Natural killer cell (primary cell): ENCODE results near the gene TMBIM1. TPM values are rescaled to one million over a fixed set of nuclear protein-coding genes. Genes with fewer than 3 reads are reported as not detected.
A peak's percentile ranks its signal among the peaks of the same experiment; 100 is the strongest.

Source experiments
- ATAC-seq, 3 donors: fragments of 150-1000 bp in 2 of 3; fragments of 200-7000 bp in 1 of 3; cut with Tn5 transposase; 1 replicate in 1 of 3; 2 replicates in 2 of 3; pipeline ENCODE4 v1.10.0; 2021; ENCODE audit warnings: mild to moderate bottlenecking in 2 of 3, moderate library complexity in 2 of 3
- DNase-seq, 2 donors: peaks; one replicate each; pipeline versions ENCODE4 v3.0.0 to v3.0.0-alpha.2; 2013 to 2021; ENCODE audit warnings: mixed read lengths in 1 of 2
- H3K27ac ChIP-seq: one replicate; pipeline ENCODE4 v1.5.1; 2013; ENCODE audit warnings: mild to moderate bottlenecking, low read length
- H3K27me3 ChIP-seq: one replicate; pipeline ENCODE4 v1.6.1; 2013; ENCODE audit warnings: low read length; ENCODE audit not compliant: control insufficient read depth, insufficient read depth
- H3K36me3 ChIP-seq: one replicate; pipeline ENCODE4 v1.6.1; 2013; ENCODE audit warnings: low read length; ENCODE audit not compliant: control insufficient read depth, insufficient read depth
- H3K4me1 ChIP-seq: one replicate; pipeline ENCODE4 v1.6.1; 2013; ENCODE audit warnings: low read length; ENCODE audit not compliant: control insufficient read depth, insufficient read depth
- H3K4me3 ChIP-seq: one replicate; pipeline ENCODE4 v1.5.1; 2013; ENCODE audit warnings: low read length
- H3K9me3 ChIP-seq: one replicate; pipeline ENCODE4 v1.6.1; 2013; ENCODE audit warnings: low read length; ENCODE audit not compliant: control insufficient read depth, insufficient read depth
- H3K27ac Mint-ChIP-seq, 2 donors: one replicate each; pipeline ENCODE4 v1.8.0; 2022; ENCODE audit warnings: mild to moderate bottlenecking in 2 of 2, mixed read lengths in 2 of 2, moderate library complexity in 1 of 2
- H3K27me3 Mint-ChIP-seq, 2 donors: one replicate each; pipeline ENCODE4 v1.8.0; 2022; ENCODE audit warnings: low read depth in 2 of 2, mixed read lengths in 2 of 2
- H3K36me3 Mint-ChIP-seq: one replicate; pipeline ENCODE4 v1.8.0; 2022; ENCODE audit warnings: mixed read lengths
- H3K4me1 Mint-ChIP-seq, 2 donors: one replicate each; pipeline ENCODE4 v1.8.0; 2022; ENCODE audit warnings: mixed read lengths in 2 of 2
- H3K4me3 Mint-ChIP-seq: one replicate; pipeline ENCODE4 v1.8.0; 2022; ENCODE audit warnings: mild to moderate bottlenecking, moderate library complexity, mixed read lengths
- H3K9me3 Mint-ChIP-seq, 2 donors: one replicate each; pipeline ENCODE4 v1.8.0; 2022; ENCODE audit warnings: mixed read lengths in 2 of 2
- WGBS: methylation state at CpG from one replicate; pipeline ENCODE4 v1.1.7; 2013; ENCODE audit warnings: missing lambda C conversion rate; ENCODE audit not compliant: insufficient coverage; 5-methylcytosine and 5-hydroxymethylcytosine counted together
- intact Hi-C: fragments of 100-400 bp; cut with micrococcal nuclease; formaldehyde crosslinking; loops from one replicate; pipeline ENCODE4 v1.14.2; 2022
- total RNA-seq, 4 donors: library from RNA; stranded (reverse); fragments of 120-200 nt in 1 of 4; gene quantifications; one replicate each; pipeline versions ENCODE4 v1.2.3 to v1.2.4, GENCODE V29; 2013 to 2022
- TF ChIP-seq, protein P1 (sequence below): fragments of 200-600 bp; IDR thresholded peaks from one replicate; pipeline ENCODE4 v1.8.0; 2022; ENCODE audit warnings: antibody characterized with exemption

Gene TMBIM1
- total RNA-seq, 3 donors from 2014 or later (not counting 1 experiment from before 2014, with no cell fraction given) = 84.9 to 107 (median 95.1) TPM

DNA sequence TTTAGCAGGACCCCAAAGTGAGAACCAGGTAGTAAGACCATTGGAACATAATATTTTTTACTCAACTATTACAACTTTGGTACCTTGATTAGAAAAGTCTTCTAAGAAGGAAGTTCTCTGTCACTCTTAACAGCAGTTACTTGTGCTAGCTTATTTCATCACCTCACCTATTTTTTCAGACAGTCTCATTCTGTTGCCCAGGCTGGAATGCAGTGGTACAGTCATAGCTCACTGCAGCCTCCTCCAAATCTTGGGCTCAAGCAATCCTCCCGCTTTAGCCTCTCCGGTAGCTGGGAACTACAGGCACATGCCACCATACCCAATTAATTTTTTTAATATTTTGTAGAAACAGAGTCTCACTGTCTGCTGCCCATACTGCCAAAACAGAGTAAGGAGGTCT lies 57.3 kb downstream of the TMBIM1 start:
- no peaks in the 10 kb centered on the region for H3K9me3 Mint-ChIP-seq
- H3K27ac Mint-ChIP-seq = peak overlapping the region; percentile 45 to 65

DNA sequence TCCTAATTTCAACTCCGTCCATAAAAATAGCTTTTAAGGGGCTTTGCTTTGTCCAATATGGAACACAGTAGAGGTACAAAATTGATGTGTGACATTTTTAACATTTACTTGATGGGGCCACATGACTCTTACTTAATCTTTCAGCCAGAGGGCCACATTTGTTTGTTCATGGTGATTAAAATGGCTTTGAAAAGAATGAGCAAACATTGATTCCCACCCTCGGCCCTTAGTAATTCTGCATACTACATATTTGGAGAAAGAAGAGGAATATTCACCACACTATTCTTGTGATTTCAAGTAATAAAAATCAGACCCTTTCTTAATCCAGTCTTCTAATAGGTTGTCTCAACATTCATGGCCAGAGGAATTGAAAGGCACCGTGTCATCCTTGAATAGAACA lies 57.8 kb downstream of the TMBIM1 start:
- H3K27ac Mint-ChIP-seq = peak overlapping the region; percentile 45 to 65
- 100% methylated on average over 1 of the region's 3 CpGs for WGBS
- H3K4me1 Mint-ChIP-seq = peaks cover 31 to 42% of the 10 kb centered on the region in 2 donors
- Histone ChIP-seq H3K4me3 (no peak overlapping the region), H3K9me3 (no peaks in the 10 kb centered on the region), H3K36me3 (peaks cover 80% of the 10 kb centered on the region), H3K27me3 (no peaks in the 10 kb centered on the region), H3K4me1 (peaks cover 27% of the 10 kb centered on the region), H3K27ac (no peak overlapping the region)
- no peaks in the 10 kb centered on the region for H3K9me3 Mint-ChIP-seq
- intact Hi-C loops = no loop called here
- no peaks in the 10 kb centered on the region for H3K27me3 Mint-ChIP-seq
- peaks cover 34% of the 10 kb centered on the region for H3K36me3 Mint-ChIP-seq
- no peak overlapping the region for H3K4me3 Mint-ChIP-seq
- ATAC-seq (no peak), DNase-seq (no peak)
- TF ChIP-seq, protein P1, sequence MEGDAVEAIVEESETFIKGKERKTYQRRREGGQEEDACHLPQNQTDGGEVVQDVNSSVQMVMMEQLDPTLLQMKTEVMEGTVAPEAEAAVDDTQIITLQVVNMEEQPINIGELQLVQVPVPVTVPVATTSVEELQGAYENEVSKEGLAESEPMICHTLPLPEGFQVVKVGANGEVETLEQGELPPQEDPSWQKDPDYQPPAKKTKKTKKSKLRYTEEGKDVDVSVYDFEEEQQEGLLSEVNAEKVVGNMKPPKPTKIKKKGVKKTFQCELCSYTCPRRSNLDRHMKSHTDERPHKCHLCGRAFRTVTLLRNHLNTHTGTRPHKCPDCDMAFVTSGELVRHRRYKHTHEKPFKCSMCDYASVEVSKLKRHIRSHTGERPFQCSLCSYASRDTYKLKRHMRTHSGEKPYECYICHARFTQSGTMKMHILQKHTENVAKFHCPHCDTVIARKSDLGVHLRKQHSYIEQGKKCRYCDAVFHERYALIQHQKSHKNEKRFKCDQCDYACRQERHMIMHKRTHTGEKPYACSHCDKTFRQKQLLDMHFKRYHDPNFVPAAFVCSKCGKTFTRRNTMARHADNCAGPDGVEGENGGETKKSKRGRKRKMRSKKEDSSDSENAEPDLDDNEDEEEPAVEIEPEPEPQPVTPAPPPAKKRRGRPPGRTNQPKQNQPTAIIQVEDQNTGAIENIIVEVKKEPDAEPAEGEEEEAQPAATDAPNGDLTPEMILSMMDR = no peak

More for the DNA sequence above, 57.3 kb downstream of the TMBIM1 start:
- Mint-ChIP-seq H3K27me3 (no peaks in the 10 kb centered on the region), H3K4me3 (no peak overlapping the region), H3K4me1 (peaks cover 31 to 42% of the 10 kb centered on the region in 2 donors), H3K36me3 (peaks cover 34% of the 10 kb centered on the region)
- H3K4me1 ChIP-seq = peaks cover 23% of the 10 kb centered on the region
- intact Hi-C loops = no loop called here
- DNase-seq (no peak), ATAC-seq (no peak)
- H3K27me3 ChIP-seq = no peaks in the 10 kb centered on the region
- H3K36me3 ChIP-seq = peaks cover 84% of the 10 kb centered on the region
- TF ChIP-seq, protein P1 = no peak
- no peaks in the 10 kb centered on the region for H3K9me3 ChIP-seq
- H3K27ac ChIP-seq = no peak overlapping the region
- H3K4me3 ChIP-seq = no peak overlapping the region
- 94% methylated on average over 2 of the region's 2 CpGs for WGBS

DNA sequence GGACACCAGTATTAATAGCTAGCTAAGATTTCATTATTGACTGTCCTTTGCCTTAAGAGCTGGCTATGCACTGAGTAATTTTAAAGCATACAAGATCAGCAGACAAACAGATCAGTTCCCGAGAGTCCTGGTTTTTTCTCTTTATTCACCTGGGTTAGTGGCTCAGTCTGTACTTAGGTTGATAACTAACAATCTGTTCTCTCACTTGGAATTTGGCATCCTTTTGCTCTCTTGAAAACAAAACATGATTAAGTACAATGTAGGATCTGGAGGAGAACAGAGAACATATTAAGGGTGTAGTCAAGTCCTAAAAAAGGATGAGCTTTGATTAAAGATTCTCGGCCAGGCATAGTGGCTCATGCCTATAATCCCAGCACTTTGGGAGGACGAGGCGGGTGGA lies 58.8 kb downstream of the TMBIM1 start:
- Histone ChIP-seq H3K4me3 (no peak overlapping the region), H3K27me3 (no peaks in the 10 kb centered on the region), H3K4me1 (peaks cover 30% of the 10 kb centered on the region), H3K36me3 (peaks cover 78% of the 10 kb centered on the region), H3K9me3 (no peaks in the 10 kb centered on the region), H3K27ac (no peak overlapping the region)
- Mint-ChIP-seq H3K27ac (peak overlapping the region; percentile 65 to 79), H3K4me1 (peaks cover 40 to 51% of the 10 kb centered on the region in 2 donors), H3K4me3 (peak overlapping the region; percentile 13), H3K27me3 (no peaks in the 10 kb centered on the region), H3K36me3 (peaks cover 34% of the 10 kb centered on the region), H3K9me3 (no peaks in the 10 kb centered on the region)
- TF ChIP-seq, protein P1 = no peak
- no peak for DNase-seq
- 95% methylated on average over 4 of the region's 4 CpGs for WGBS
- ATAC-seq = no peak
- intact Hi-C loops = no loop called here

DNA sequence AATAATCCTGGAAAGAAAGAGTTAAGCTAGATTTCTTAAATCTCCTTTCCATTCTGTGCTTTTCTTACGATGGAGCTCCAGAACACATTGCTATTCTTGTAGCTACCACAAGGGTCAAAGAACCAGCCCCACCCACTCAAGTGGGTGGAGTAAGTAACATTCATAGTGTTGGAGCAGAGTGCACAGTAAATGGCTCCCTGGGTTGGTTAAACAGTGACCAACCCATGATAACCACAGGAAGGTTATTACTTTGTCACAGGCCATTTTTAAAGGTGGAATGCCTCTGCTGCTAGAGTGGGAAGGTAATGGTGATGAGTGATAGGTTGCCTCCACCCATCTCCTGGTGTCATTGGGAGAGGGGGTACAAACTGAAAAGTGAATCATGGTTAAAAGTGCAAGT lies 61.4 kb downstream of the TMBIM1 start:
- Histone ChIP-seq H3K9me3 (no peaks in the 10 kb centered on the region), H3K4me1 (peaks cover 45% of the 10 kb centered on the region), H3K27me3 (no peaks in the 10 kb centered on the region), H3K36me3 (peaks cover 73% of the 10 kb centered on the region), H3K27ac (peak overlapping the region; percentile 32), H3K4me3 (no peak overlapping the region)
- Mint-ChIP-seq H3K36me3 (peaks cover 40% of the 10 kb centered on the region), H3K4me1 (peaks cover 59 to 71% of the 10 kb centered on the region in 2 donors), H3K27me3 (no peaks in the 10 kb centered on the region), H3K4me3 (peak overlapping the region; percentile 73), H3K27ac (peak overlapping the region; percentile 98 to 99), H3K9me3 (no peaks in the 10 kb centered on the region)
- DNase-seq (peak; percentile 36 to 68), ATAC-seq (peak; percentile 76 to 91 (median 85))
- intact Hi-C loops = no loop called here
- TF ChIP-seq, protein P1 = peak; percentile 52
- no CpG with 5 or more reads among the region's 1 CpG for WGBS
